Measurements from ENCODE around the gene CCT2. TPM values are rescaled to one million over a fixed set of nuclear protein-coding genes. Genes with fewer than 3 reads are reported as not detected.

CCT2 gene
- total and polyA plus RNA-seq, 12 donors: 41.3 to 190 (median 84.6) TPM

- ATAC-seq (no peak), DNase-seq (no peak)
- intact Hi-C loops (cut with DNase I): no loop called here
- no peak for TF ChIP-seq CTCF (IDR thresholded peaks at IDR 0.05)
- WGBS, 2 donors: 83 to 88% methylated on average over 6 of the region's 6 CpGs
- Histone ChIP-seq H3K27me3 (no peaks in the 10 kb centered on the region), H3K27ac (no peak overlapping the region), H3K36me3 (peaks cover 0 to 7% (median 0%) of the 10 kb centered on the region in 9 donors), H3K4me1 (peaks cover 0 to 25% (median 7%) of the 10 kb centered on the region in 9 donors), H3K4me3 (no peak overlapping the region), H3K9me3 (no peaks in the 10 kb centered on the region)
Measured at GRCh38 chr12:69555461-69555860, 29.8 kb upstream of the CCT2 start.

GRCh38 chr12:69556383-69556782, 28.9 kb upstream of the CCT2 start:
- no peak for TF ChIP-seq CTCF (IDR thresholded peaks at IDR 0.05)
- Histone ChIP-seq H3K4me3 (no peak overlapping the region), H3K27me3 (no peaks in the 10 kb centered on the region), H3K27ac (no peak overlapping the region), H3K4me1 (peaks cover 0 to 25% (median 7%) of the 10 kb centered on the region in 9 donors), H3K36me3 (peaks cover 0 to 7% (median 0%) of the 10 kb centered on the region in 9 donors), H3K9me3 (no peaks in the 10 kb centered on the region)
- no peak for ATAC-seq
- intact Hi-C loops (cut with DNase I): no loop called here
- WGBS, 2 donors: 91 to 93% methylated on average over 9 of the region's 9 CpGs
- DNase-seq: no peak

- intact Hi-C loops (cut with DNase I): loop anchor here in 1 of 10 donors (10.0 kb wide), 1 partner anchor 148 kb away; no protein-coding TSS in a partner anchor
Measured at GRCh38 chr12:69563166-69563762, 22.0 kb upstream of the CCT2 start.

GRCh38 chr12:69566603-69567002, 18.7 kb upstream of the CCT2 start:
- TF ChIP-seq CTCF (IDR thresholded peaks at IDR 0.05): no peak
- intact Hi-C loops (cut with DNase I): loop anchor here in 4 of 10 donors (5.0 to 10.0 kb wide), 2 partner anchors 94 to 152 kb away; partner anchors contain the start of gene FRS2 (in 3 of the 4)
- H3K27ac ChIP-seq: no peak overlapping the region
- H3K27me3 ChIP-seq: no peaks in the 10 kb centered on the region
- peaks cover 0 to 77% (median 0%) of the 10 kb centered on the region in 9 donors for H3K36me3 ChIP-seq
- H3K4me1 ChIP-seq: peaks cover 0 to 9% (median 0%) of the 10 kb centered on the region in 9 donors
- 79 to 84% methylated on average over 3 of the region's 3 CpGs for WGBS, 2 donors
- no peak for ATAC-seq
- H3K9me3 ChIP-seq: no peaks in the 10 kb centered on the region
- no peak overlapping the region for H3K4me3 ChIP-seq
- no peak for DNase-seq

More at GRCh38 chr12:69563166-69563762, 22.0 kb upstream of the CCT2 start:
- Histone ChIP-seq H3K4me3 (no peak overlapping the region), H3K9me3 (no peaks in the 10 kb centered on the region), H3K27ac (no peak overlapping the region), H3K27me3 (no peaks in the 10 kb centered on the region), H3K36me3 (peaks cover 0 to 53% (median 0%) of the 10 kb centered on the region in 9 donors), H3K4me1 (peaks cover 0 to 8% (median 0%) of the 10 kb centered on the region in 9 donors)
- TF ChIP-seq CTCF (IDR thresholded peaks at IDR 0.05): no peak
- no peak for DNase-seq
- 95 to 97% methylated on average over 2 of the region's 2 CpGs for WGBS, 2 donors
- ATAC-seq: no peak

All from heart right ventricle (tissue), 16 donors.